HFF-Myc (cell line): ENCODE data around the gene NRGN.

ENCODE experiments used
- DNase-seq: peaks from one replicate; pipeline ENCODE4 v3.0.0-alpha.2; 2011; ENCODE audit warnings: low read depth; ENCODE audit errors: extremely low read depth
- H3K4me3 ChIP-seq: replicated peaks from 2 replicates; pipeline ENCODE4 v1.5.1; 2011; ENCODE audit warnings: low read depth, mild to moderate bottlenecking, control low read depth, low read length
- TF ChIP-seq, protein P1 (sequence below): IDR thresholded peaks from 2 replicates; pipeline ENCODE4 v1.5.1; 2012; ENCODE audit warnings: mild to moderate bottlenecking, low read depth, low read length, control low read depth; ENCODE audit errors: missing control alignments

Gene NRGN

DNA sequence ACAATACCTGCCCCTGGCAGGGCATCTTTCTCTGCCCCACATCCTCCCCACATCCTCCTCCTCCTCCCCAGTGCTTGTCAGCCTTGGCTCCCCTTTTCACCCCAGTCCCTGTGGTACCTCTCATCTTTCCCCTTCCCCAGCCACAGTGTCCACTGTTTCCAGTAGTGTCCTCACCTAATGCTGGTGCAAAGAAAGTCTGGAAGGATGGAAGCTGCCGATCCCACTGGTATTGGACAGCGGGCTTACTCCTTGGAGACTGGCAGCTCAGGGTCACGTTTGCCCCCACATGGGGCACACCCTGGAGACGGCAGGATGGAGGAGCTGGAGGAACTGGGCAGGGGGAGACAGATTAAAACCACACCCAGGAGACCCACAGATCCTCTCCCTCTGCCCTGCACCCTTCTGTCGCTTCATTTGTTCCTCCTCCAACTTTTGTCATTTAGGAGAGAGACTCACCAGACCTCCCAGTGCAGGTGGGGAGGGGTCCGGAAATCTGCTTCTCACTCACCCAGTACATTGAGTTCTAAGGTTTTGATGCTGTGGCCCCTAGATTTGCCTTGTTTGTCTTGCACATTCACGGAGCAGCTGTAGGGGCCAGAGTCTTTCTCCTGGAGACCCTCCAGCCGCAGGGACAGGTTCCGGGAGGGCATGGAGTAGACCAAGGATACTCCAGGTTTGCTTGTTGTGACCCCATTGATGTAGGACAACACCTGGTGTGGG lies 16.5 kb downstream of the NRGN start:
- no peak overlapping the region for H3K4me3 ChIP-seq
- no peak for DNase-seq
- TF ChIP-seq, protein P1, sequence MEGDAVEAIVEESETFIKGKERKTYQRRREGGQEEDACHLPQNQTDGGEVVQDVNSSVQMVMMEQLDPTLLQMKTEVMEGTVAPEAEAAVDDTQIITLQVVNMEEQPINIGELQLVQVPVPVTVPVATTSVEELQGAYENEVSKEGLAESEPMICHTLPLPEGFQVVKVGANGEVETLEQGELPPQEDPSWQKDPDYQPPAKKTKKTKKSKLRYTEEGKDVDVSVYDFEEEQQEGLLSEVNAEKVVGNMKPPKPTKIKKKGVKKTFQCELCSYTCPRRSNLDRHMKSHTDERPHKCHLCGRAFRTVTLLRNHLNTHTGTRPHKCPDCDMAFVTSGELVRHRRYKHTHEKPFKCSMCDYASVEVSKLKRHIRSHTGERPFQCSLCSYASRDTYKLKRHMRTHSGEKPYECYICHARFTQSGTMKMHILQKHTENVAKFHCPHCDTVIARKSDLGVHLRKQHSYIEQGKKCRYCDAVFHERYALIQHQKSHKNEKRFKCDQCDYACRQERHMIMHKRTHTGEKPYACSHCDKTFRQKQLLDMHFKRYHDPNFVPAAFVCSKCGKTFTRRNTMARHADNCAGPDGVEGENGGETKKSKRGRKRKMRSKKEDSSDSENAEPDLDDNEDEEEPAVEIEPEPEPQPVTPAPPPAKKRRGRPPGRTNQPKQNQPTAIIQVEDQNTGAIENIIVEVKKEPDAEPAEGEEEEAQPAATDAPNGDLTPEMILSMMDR = no peak

DNA sequence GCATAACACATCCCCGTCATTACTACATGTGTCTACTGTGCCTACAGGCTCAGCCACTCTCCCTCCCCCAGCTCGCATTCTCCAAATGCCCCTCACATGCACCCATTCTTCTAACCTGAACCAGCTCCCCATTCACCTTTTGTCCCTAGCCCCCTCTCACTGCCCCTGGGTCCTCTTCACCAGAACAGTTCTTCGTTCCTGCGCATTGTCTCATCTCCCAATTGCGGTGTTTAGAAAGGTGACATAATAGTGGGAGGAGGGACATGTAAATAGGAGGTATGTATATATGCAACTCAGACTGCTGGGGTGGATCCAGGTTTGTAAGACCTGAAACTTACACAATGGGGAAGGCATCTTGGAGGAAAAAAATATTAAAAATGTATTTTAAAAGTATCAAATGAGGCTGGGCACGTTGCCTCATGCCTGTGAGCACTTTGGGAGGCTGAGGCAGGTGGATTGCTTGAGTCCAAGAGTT lies 17.0 kb downstream of the NRGN start:
- no peak overlapping the region for H3K4me3 ChIP-seq
- TF ChIP-seq, protein P1 = no peak
- DNase-seq = no peak

DNA sequence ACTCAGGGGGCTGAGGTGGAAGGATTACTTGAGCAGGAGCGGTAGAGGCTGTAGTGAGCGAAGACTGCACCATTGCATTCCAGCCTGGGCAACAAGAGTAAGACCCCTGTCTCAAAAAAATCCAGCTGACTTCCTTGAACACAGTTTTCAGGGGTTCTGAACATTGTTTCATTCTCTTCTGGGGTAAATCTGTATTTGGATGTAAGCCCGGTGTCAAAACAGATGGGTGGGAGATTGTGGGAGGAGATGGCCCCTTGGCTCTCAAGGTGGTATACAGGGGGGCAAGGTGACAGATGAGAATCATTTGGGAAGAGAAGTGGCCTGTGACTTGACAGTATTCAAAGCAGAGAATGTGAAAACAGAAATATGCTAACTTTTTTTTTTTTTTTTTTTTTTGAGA lies 17.6 kb downstream of the NRGN start:
- TF ChIP-seq, protein P1 = no peak
- H3K4me3 ChIP-seq = no peak overlapping the region
- DNase-seq = no peak

DNA sequence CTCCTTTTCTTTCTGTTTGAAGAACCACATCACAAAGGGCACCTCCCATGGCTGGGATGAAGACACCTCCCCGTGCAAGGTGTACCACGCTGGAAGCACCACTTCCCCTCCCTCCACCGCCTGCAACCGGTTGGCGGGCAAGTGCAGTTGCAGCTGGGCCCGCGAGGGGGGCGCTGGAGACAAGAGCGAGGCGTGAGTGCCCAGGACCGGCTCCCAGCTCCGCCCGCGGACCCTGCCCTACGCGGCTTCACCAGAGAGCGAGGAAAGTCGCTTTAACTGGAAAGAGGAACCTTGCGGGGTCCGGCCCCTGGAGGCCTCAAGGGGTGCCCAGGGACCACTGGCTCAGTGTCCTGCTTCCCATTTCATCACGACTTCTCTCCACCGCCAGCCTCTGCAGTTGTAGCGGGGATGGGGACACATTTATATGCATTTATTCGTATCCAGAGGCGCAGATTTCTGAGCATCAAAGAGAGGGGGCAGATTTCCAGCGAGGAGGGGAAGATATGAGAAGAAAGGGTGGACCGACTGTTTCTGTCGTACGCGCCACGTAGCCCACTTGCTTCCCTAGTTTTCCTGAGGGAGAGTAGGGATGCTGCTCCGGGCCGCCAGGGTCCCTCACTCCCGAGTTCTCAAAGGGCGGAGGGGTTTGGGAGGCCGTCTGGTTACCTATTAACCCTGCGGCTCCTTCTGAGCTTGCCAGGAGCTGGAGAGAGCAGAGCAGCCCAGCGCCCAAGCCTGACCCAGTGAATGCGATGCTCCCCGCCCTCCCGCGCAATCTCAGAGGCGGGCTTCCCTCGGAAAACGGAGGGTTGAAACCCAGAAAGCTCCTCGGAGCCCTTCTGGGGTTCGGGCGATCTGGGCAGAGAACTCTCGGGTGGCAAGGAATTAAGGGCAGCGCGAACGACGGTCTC lies 18.9 kb downstream of the NRGN start:
- peak overlapping the region; percentile 20 for H3K4me3 ChIP-seq

DNA sequence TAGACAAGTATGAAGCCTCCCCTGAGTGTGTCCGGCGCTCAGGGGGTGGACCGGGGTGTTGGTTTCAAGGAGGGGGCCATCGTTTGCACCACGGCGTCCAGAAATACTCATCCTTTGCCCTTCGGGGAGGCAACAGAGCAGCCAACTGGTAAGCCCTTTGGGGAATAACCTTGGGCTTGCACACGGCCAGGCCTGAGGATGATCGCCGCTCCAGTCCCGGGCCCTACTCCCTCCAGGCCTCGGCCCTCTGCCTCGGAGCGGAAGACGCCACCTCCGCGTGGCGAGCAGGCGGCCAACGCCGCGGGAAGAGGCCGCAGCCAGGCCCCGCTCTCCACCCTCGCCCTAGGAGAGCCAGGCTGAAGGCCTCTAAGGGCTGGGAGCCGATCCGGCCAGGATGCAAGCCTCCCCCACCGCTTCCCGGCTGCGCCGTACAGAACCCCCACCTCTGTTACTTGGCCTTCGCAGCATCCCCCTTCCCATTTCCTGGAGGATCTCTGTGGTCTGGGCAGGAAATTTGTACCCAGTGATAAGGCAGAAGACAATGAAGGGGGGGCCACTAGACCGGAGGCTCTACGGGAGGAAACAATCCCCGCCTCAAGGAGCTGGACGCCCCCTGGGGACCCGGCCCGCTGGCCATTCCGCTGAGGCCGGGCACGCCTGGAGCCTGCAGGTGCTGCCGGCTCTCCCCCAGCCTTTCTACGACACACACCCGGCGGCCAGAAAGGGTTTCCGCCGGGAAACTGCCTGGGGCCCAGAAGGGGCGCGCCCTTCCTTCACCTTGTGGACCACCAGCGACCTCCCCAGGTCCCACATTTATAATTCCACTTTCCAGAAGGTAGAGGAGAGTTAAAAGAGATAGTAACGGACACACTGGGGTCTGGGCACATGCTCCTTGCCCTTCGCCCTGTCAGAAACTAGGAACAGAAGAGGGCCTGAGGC lies 19.8 kb downstream of the NRGN start:
- TF ChIP-seq, protein P1 = no peak
- H3K4me3 ChIP-seq = no peak overlapping the region
- DNase-seq = no peak

More for the DNA sequence above, 18.9 kb downstream of the NRGN start:
- DNase-seq = no peak
- TF ChIP-seq, protein P1 = peak; percentile 75

DNA sequence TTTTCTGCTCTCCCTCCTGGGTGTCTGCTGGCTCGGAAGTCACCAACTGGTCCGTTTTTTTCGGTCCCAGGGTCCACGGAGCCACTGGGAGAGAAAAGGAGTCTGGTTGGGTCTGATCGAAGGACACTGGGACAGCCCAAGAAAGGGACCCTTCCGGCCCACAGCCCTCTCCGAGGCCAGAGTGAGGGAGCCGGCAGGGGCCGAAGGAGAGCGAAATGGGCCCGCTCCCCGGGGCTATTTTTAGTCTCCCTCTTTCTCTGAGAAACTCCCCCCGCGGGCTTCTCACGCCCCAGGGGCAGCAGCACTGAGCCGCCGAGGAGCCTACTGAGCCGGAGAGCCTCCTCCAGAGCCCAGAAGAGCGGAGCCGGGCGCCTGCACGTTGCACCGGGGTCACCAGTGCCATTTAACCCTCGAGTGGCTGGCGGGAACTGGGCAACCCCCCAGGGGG lies 20.5 kb downstream of the NRGN start:
- DNase-seq = no peak
- TF ChIP-seq, protein P1 = no peak
- no peak overlapping the region for H3K4me3 ChIP-seq
